ENCODE data around the gene TRAFD1. TPM values are rescaled to one million over a fixed set of nuclear protein-coding genes. Genes with fewer than 3 reads are reported as not detected.
A peak's percentile ranks its signal among the peaks of the same experiment; 100 is the strongest.
"Not testable (repeated sequence)": the region's sequence is repeated elsewhere in the genome, so short reads cannot be mapped to it uniquely, and the experiment has no call there.

TRAFD1 gene
- total and polyA plus RNA-seq, 2 of the 13 experiments (the other 11 are each of a cell fraction or from before 2014, with no cell fraction given): 9.5 to 20.9 TPM

DNA sequence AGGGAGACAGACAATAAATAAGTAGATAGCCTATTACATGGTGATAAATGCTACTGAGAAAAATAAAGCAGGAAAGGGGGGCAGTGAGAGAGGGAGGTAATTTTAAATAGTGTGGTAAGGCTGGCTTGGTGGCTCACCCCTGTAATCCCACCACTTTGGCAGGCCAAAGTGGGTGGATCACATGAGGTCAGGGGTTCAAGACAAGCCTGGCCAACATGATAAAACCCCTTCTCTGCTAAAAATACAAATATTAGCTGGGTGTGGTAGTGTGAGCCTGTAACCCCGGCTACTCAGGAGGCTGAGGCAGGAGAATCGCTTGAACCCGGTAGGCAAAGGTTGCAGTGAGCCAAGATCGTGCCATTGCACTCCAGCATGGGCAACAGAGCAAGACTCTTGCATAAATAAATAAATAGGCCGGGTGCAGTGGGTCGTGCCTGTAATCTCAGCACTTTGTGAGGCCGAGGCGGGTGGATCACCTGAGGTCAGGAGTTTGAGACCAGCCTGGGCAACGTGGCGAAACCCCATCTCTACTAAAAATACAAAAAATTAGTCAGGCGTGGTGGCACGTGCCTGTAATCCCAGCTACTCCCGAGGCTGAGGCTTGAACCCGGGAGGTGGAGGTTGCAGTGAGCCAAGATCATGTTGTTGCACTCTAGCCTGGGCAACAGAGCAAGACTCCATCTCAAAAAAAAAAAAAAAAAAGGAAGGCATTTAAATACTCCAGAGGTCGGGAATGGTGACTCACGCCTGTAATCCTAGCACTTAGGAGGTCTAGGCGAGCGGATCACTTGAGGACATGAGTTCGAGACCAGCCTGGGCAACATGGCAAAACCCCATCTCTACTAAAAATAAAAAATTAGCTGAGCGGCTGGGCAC is 14.3 kb upstream of the TRAFD1 start:
- H3K4me3 ChIP-seq (replicated peaks in 1 of 3; ENCODE audit: insufficient read depth in 1 of 3, low read depth in 2 of 3, low read length in 3 of 3): peak overlapping the region; percentile 46 to 91 (median 90); a peak in 5 of 6 replicates
- ATAC-seq; H2AFZ ChIP-seq (ENCODE audit: low read length); DNase-seq (ENCODE audit: low spot score); H4K20me1 ChIP-seq (ENCODE audit: insufficient read depth, low read length); H3K9me3 ChIP-seq (ENCODE audit: low read length); FAIRE-seq; BruUV-seq (replicated peaks); H3K27me3 ChIP-seq (ENCODE audit: control insufficient read depth in 1 of 2, insufficient read depth in 2 of 2, low read length in 2 of 2); H3K36me3 ChIP-seq (replicated peaks in 1 of 2; ENCODE audit: control insufficient read depth in 1 of 2, insufficient read depth in 2 of 2, low read length in 2 of 2); CTCF ChIA-PET (ENCODE audit: low intra/inter-chr PET ratio, low total read pairs); TF ChIP-seq SOX6 (IDR thresholded peaks at IDR 0.05): not testable (repeated sequence)
- H3K9ac ChIP-seq (ENCODE audit: insufficient read depth, low read depth, low read length): peak overlapping the region; percentile 64; the same call in 1 of the 2 replicates
- peaks cover 31% of the 10 kb centered on the region for H3K79me2 ChIP-seq (ENCODE audit: insufficient read depth, low read length)
- H3K27ac ChIP-seq (ENCODE audit: extremely low read length, insufficient read depth, low read length): peak overlapping the region; percentile 93
- peaks cover 52% of the 10 kb centered on the region for H3K4me1 ChIP-seq (ENCODE audit: insufficient read depth, low read length)
- 16% methylated on average over 20 of the region's 20 CpGs for WGBS (ENCODE audit: low lambda C conversion rate)
- POLR2A ChIA-PET: interaction anchor here (0.9 to 9.5 kb wide), 2 partner anchors 11 to 15 kb away, joined by 3 to 85 read pairs; partner anchors contain the start of gene TRAFD1
- in situ Hi-C loops (cut with HindIII; ENCODE audit: extremely low pct_ligation_motif_present, low pct_unique_long_range_greater_than_20kb): loop anchor here (5.0 to 10.0 kb wide), 2 partner anchors 61 to 304 kb away; partner anchors contain the start of gene PTPN11
- TF ChIP-seq ZMYM2 (CRISPR knock-in tag; IDR thresholded peaks at IDR 0.05) (peak; percentile 50; the same call in 1 of the 2 replicates), ZMYM4 (CRISPR knock-in tag; IDR thresholded peaks at IDR 0.05) (0 out of 2 replicates have a peak, but pooled peaks have one; percentile 16), PITX1 (CRISPR knock-in tag; IDR thresholded peaks at IDR 0.05) (0 out of 2 replicates have a peak, but pooled peaks have one; percentile 24), ZNF121 (CRISPR knock-in tag; IDR thresholded peaks at IDR 0.05) (peak; percentile 79), ZNF556 (CRISPR knock-in tag; IDR thresholded peaks at IDR 0.05; ENCODE audit: borderline replicate concordance) (0 out of 2 replicates have a peak, but pooled peaks have one; percentile 6), SOX6 (CRISPR knock-in tag; IDR thresholded peaks at IDR 0.05) (0 out of 2 replicates have a peak, but pooled peaks have one; percentile 13), MYC (CRISPR knock-in tag; IDR thresholded peaks at IDR 0.05; ENCODE audit: borderline replicate concordance) (0 out of 2 replicates have a peak, but pooled peaks have one; percentile 6), KAT7 (CRISPR knock-in tag; IDR thresholded peaks at IDR 0.05; ENCODE audit: borderline replicate concordance) (0 out of 2 replicates have a peak, but pooled peaks have one; percentile 38), ZMYM3 (CRISPR knock-in tag; IDR thresholded peaks at IDR 0.05) (peak; percentile 73), FOSL2 (CRISPR knock-in tag; IDR thresholded peaks at IDR 0.05) (peak; percentile 29; the same call in 1 of the 2 replicates)
- TF ChIP-seq, protein P1, sequence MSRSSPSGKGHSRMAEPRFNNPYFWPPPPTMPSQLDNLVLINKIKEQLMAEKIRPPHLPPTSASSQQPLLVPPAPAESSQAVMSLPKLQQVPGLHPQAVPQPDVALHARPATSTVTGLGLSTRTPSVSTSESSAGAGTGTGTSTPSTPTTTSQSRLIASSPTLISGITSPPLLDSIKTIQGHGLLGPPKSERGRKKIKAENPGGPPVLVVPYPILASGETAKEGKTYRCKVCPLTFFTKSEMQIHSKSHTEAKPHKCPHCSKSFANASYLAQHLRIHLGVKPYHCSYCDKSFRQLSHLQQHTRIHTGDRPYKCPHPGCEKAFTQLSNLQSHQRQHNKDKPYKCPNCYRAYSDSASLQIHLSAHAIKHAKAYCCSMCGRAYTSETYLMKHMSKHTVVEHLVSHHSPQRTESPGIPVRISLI (CRISPR knock-in tag; IDR thresholded peaks at IDR 0.05; ENCODE audit: borderline replicate concordance): 0 out of 2 replicates have a peak, but pooled peaks have one; percentile 9
- TF ChIP-seq, protein P2, sequence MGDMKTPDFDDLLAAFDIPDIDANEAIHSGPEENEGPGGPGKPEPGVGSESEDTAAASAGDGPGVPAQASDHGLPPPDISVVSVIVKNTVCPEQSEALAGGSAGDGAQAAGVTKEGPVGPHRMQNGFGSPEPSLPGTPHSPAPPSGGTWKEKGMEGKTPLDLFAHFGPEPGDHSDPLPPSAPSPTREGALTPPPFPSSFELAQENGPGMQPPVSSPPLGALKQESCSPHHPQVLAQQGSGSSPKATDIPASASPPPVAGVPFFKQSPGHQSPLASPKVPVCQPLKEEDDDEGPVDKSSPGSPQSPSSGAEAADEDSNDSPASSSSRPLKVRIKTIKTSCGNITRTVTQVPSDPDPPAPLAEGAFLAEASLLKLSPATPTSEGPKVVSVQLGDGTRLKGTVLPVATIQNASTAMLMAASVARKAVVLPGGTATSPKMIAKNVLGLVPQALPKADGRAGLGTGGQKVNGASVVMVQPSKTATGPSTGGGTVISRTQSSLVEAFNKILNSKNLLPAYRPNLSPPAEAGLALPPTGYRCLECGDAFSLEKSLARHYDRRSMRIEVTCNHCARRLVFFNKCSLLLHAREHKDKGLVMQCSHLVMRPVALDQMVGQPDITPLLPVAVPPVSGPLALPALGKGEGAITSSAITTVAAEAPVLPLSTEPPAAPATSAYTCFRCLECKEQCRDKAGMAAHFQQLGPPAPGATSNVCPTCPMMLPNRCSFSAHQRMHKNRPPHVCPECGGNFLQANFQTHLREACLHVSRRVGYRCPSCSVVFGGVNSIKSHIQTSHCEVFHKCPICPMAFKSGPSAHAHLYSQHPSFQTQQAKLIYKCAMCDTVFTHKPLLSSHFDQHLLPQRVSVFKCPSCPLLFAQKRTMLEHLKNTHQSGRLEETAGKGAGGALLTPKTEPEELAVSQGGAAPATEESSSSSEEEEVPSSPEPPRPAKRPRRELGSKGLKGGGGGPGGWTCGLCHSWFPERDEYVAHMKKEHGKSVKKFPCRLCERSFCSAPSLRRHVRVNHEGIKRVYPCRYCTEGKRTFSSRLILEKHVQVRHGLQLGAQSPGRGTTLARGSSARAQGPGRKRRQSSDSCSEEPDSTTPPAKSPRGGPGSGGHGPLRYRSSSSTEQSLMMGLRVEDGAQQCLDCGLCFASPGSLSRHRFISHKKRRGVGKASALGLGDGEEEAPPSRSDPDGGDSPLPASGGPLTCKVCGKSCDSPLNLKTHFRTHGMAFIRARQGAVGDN (CRISPR knock-in tag; IDR thresholded peaks at IDR 0.05): peak; percentile 16; the same call in 1 of the 2 replicates
- H3K4me2 ChIP-seq (ENCODE audit: low read depth, low read length): peak overlapping the region; percentile 66
- intact Hi-C loops (cut with micrococcal nuclease; ENCODE audit: unreplicated experiment): loop anchor here (5.0 kb wide), 1 partner anchor 61 kb away; no protein-coding TSS in a partner anchor
